Measurements from ENCODE around the gene TLCD3A.

DNA sequence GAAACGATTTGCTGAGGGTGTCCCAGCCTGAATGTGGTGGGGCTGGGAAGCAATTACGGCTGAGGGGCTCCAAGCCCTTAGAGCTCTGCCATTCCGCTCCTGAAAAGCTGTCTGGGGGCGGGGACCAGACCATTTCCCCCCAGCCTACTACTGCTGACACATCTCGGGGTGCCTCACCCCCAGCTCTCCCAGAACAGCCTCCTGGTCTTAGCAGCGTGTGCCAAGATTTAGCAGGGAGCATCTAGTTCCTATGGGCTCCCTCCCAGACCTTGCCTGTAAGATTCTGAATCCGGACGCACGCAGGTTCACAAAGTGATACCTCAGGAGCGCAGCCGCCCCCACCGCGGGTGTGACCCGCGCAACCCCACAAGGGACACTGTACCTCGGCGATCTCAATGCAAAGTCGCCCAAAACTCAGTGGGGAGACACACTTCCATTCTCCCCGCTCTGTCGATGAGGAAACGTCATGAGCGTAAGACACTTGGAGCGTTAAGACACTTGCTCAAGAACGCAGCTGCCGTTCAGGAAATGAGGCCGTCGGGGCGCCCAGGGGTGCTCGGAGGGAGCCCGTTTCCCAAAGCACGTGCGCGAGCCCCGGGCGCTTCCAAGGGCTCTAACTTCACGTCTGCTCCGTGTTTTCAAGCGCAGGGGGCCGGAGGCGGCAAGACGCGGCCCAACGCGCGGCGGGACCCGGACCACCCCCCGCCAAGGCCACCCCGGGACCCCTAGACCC is 19.0 kb downstream of the TLCD3A start:
- TF ChIP-seq CTCF (IDR thresholded peaks at IDR 0.05) (no peak), EZH2 (IDR thresholded peaks at IDR 0.05; ENCODE audit: borderline replicate concordance, insufficient read depth, low read depth, low read length, poor library complexity, severe bottlenecking) (no peak)

Data from B cell (primary cell).